Activated CD8-positive, alpha-beta memory T cell treated with anti-CD3 and anti-CD28 coated beads, Interleukin-2, amount 50 U/mL, for 1 hour (primary cell): ENCODE measurements around the gene LRRC8A.
"Not testable (repeated sequence)": the region's sequence is repeated elsewhere in the genome, so short reads cannot be mapped to it uniquely, and the experiment has no call there.

ENCODE experiments used
- DNase-seq: peaks from one replicate; pipeline ENCODE4 v3.0.0-alpha.2; 2020; ENCODE audit errors: extremely low read depth

LRRC8A gene

GRCh38 chr9:128920381-128921058, 38.6 kb downstream of the LRRC8A start, which contains the start of gene PHYHD1:
PHYHD1 (plus strand) TSS chr9:128920982; CDS start chr9:128922324, 1,342 bp downstream.
- no peak for DNase-seq

GRCh38 chr9:128921881-128922763, 40.2 kb downstream of the LRRC8A start:
- no peak for DNase-seq

GRCh38 chr9:128923493-128923883, 41.6 kb downstream of the LRRC8A start:
- no peak for DNase-seq

GRCh38 chr9:128927731-128928411, 45.9 kb downstream of the LRRC8A start:
- DNase-seq, result no peak

GRCh38 chr9:128928624-128929023, 46.7 kb downstream of the LRRC8A start:
- no peak for DNase-seq

GRCh38 chr9:128929560-128929959, 47.6 kb downstream of the LRRC8A start:
- DNase-seq, result no peak

- DNase-seq, result no peak
Measured at GRCh38 chr9:128933731-128934130, 51.8 kb downstream of the LRRC8A start.

GRCh38 chr9:128936171-128936865, 54.4 kb downstream of the LRRC8A start:
- DNase-seq, result no peak

- DNase-seq, result no peak
Measured at GRCh38 chr9:128937310-128938165, 55.6 kb downstream of the LRRC8A start.

- no peak for DNase-seq
Measured at GRCh38 chr9:128940271-128940921, 58.5 kb downstream of the LRRC8A start.

GRCh38 chr9:128940946-128941755, 59.2 kb downstream of the LRRC8A start:
- DNase-seq, result no peak

- no peak for DNase-seq
Measured at GRCh38 chr9:128943832-128944620, 62.1 kb downstream of the LRRC8A start.

GRCh38 chr9:128944966-128945365, 63.0 kb downstream of the LRRC8A start:
- DNase-seq, result not testable (repeated sequence)

- no peak for DNase-seq
Measured at GRCh38 chr9:128945798-128946501, 64.0 kb downstream of the LRRC8A start.

- DNase-seq, result no peak
Measured at GRCh38 chr9:128946571-128947276, 64.8 kb downstream of the LRRC8A start.

GRCh38 chr9:128947277-128947526, 65.3 kb downstream of the LRRC8A start:
- no peak for DNase-seq

GRCh38 chr9:128947527-128948301, 65.8 kb downstream of the LRRC8A start, which contains the start of the genes DOLK and NUP188:
DOLK (minus strand) TSS chr9:128947603; CDS start chr9:128947303, 300 bp downstream.
NUP188 (plus strand) TSS chr9:128947699; CDS start chr9:128947720, 21 bp downstream.
- peak; percentile 89 for DNase-seq
